Hindlimb muscle (tissue), 1 donor: ENCODE data around the gene TFEC. TPM values are rescaled to one million over a fixed set of nuclear protein-coding genes. Genes with fewer than 3 reads are reported as not detected.
"Not testable (repeated sequence)": the region's sequence is repeated elsewhere in the genome, so short reads cannot be mapped to it uniquely, and the experiment has no call there.

ENCODE experiments used
- DNase-seq: peaks from one replicate; pipeline ENCODE4 v3.0.0-alpha.2; 2013
- polyA plus RNA-seq: library from polyadenylated mRNA; unstranded; fragments of 120-200 nt; gene quantifications from one replicate; pipeline ENCODE4 v1.2.1, GENCODE V29; 2013; ENCODE audit not compliant: insufficient read length

TFEC gene
- polyA plus RNA-seq, result 1.6 TPM

GRCh38 chr7:116030651-116031276 is at the start of gene TFEC:
TSS of gene TFEC (minus strand) at chr7:116030763. CDS start at chr7:115984441, 46,322 bp downstream.
- DNase-seq, result peak; percentile 0

GRCh38 chr7:116075351-116076145 is 45.0 kb upstream of the TFEC start:
- DNase-seq, result no peak

GRCh38 chr7:116071629-116072028 is 41.1 kb upstream of the TFEC start:
- DNase-seq, result no peak

GRCh38 chr7:116064179-116064578 is 33.6 kb upstream of the TFEC start:
- no peak for DNase-seq

GRCh38 chr7:116062666-116063065 is 32.1 kb upstream of the TFEC start:
- DNase-seq, result no peak

- no peak for DNase-seq
Observed at GRCh38 chr7:116052006-116052405, 21.4 kb upstream of the TFEC start.

GRCh38 chr7:116047261-116047660 is 16.7 kb upstream of the TFEC start:
- not testable (repeated sequence) for DNase-seq

- no peak for DNase-seq
Observed at GRCh38 chr7:116045532-116045931, 15.0 kb upstream of the TFEC start.

- no peak for DNase-seq
Observed at GRCh38 chr7:116041615-116042014, 11.1 kb upstream of the TFEC start.

- DNase-seq, result no peak
Observed at GRCh38 chr7:116037401-116037800, 6.8 kb upstream of the TFEC start.

GRCh38 chr7:116034411-116034810 is 3.8 kb upstream of the TFEC start:
- no peak for DNase-seq

- DNase-seq, result no peak
Observed at GRCh38 chr7:116032886-116033285, 2.3 kb upstream of the TFEC start.

GRCh38 chr7:116028787-116029186 is 1.8 kb downstream of the TFEC start:
- no peak for DNase-seq

- no peak for DNase-seq
Observed at GRCh38 chr7:116027786-116028185, 2.8 kb downstream of the TFEC start.

GRCh38 chr7:116024826-116025809 is 5.4 kb downstream of the TFEC start:
- no peak for DNase-seq

GRCh38 chr7:116021237-116021636 is 9.3 kb downstream of the TFEC start:
- no peak for DNase-seq

GRCh38 chr7:116018731-116019130 is 11.8 kb downstream of the TFEC start:
- DNase-seq, result no peak

- DNase-seq, result no peak
Observed at GRCh38 chr7:116013675-116014074, 16.9 kb downstream of the TFEC start.

GRCh38 chr7:116011584-116011983 is 19.0 kb downstream of the TFEC start:
- no peak for DNase-seq

GRCh38 chr7:116004762-116005161 is 25.8 kb downstream of the TFEC start:
- not testable (repeated sequence) for DNase-seq

- no peak for DNase-seq
Observed at GRCh38 chr7:115997221-115997620, 33.3 kb downstream of the TFEC start.

GRCh38 chr7:115995701-115996100 is 34.9 kb downstream of the TFEC start:
- no peak for DNase-seq

- DNase-seq, result no peak
Observed at GRCh38 chr7:115988401-115988800, 42.2 kb downstream of the TFEC start.
